ENCODE results near the gene PKP4. TPM values are rescaled to one million over a fixed set of nuclear protein-coding genes. Genes with fewer than 3 reads are reported as not detected.

PKP4 gene
- total RNA-seq, 1 donor from 2014 or later = 119 TPM

DNA sequence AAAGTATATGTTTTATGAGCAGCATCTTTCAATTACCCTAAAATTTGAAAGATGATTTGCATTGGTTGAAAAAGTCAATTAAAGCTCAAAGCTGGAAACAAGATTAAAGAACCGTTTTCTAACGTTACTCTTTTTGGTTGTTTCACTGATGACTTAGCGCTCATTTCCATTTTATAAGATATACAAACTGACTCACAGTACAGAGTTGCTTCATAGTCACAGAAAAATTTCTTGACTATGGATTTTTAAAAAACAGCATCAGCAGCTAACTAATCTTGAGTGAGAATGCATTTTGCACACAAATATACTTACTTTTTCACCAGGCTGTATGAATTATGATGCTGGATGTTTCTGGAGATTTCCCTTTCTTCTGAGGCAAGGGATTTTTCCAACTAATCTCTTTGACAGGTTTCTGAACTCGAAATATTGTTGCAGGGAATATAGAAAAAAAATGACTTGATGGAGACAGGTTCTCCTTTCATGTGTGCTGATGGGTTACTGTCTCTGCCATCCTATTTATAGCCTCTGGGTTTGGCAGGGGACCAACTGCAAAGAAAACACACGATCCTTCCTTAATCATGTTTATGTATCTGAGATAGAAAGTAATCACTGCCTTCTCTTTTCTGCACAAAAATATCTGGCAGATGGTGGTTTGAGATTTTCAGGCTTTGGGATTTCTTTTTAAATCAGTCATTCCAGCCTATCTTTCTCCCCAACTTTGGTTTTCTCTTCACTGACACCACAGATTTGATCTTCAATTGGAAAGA is 209.0 kb downstream of the PKP4 start:
- Mint-ChIP-seq H3K4me3 (ENCODE audit: unreplicated experiment) (no peak overlapping the region), H3K36me3 (ENCODE audit: unreplicated experiment) (peaks cover 59% of the 10 kb centered on the region), H3K27ac (ENCODE audit: unreplicated experiment) (peak overlapping the region; percentile 8), H3K27me3 (ENCODE audit: unreplicated experiment) (no peaks in the 10 kb centered on the region), H3K4me1 (ENCODE audit: unreplicated experiment) (peaks cover 11% of the 10 kb centered on the region), H3K9me3 (ENCODE audit: unreplicated experiment) (no peaks in the 10 kb centered on the region)
- TF ChIP-seq, protein P1, sequence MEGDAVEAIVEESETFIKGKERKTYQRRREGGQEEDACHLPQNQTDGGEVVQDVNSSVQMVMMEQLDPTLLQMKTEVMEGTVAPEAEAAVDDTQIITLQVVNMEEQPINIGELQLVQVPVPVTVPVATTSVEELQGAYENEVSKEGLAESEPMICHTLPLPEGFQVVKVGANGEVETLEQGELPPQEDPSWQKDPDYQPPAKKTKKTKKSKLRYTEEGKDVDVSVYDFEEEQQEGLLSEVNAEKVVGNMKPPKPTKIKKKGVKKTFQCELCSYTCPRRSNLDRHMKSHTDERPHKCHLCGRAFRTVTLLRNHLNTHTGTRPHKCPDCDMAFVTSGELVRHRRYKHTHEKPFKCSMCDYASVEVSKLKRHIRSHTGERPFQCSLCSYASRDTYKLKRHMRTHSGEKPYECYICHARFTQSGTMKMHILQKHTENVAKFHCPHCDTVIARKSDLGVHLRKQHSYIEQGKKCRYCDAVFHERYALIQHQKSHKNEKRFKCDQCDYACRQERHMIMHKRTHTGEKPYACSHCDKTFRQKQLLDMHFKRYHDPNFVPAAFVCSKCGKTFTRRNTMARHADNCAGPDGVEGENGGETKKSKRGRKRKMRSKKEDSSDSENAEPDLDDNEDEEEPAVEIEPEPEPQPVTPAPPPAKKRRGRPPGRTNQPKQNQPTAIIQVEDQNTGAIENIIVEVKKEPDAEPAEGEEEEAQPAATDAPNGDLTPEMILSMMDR (IDR thresholded peaks at IDR 0.05) = no peak
- no peak for DNase-seq (ENCODE audit: extremely low spot score, unreplicated experiment)

DNA sequence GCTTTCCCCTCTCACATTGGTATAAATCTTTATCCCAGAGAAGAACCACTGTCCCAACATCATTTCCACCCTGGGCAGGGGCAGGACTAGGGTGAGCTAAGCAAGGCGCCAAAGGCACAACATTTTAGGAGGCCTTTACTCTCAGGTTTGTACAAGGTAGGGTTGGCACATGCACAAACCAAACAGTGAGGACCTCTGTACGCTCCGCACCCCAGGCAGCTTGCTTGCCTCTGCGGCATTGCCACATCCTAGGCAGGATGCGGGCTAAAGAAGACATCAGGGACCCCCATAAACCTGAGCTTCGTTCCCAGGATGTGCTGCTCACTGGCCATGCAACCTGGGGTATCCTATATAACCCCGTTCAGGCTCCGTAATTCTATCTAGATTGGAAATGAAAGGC is 210.2 kb downstream of the PKP4 start:
- Mint-ChIP-seq H3K4me1 (ENCODE audit: unreplicated experiment) (peaks cover 11% of the 10 kb centered on the region), H3K27ac (ENCODE audit: unreplicated experiment) (no peak overlapping the region), H3K36me3 (ENCODE audit: unreplicated experiment) (peaks cover 60% of the 10 kb centered on the region), H3K9me3 (ENCODE audit: unreplicated experiment) (no peaks in the 10 kb centered on the region), H3K4me3 (ENCODE audit: unreplicated experiment) (no peak overlapping the region), H3K27me3 (ENCODE audit: unreplicated experiment) (no peaks in the 10 kb centered on the region)
- DNase-seq (ENCODE audit: extremely low spot score, unreplicated experiment) = peak; percentile 59
- TF ChIP-seq, protein P1 (IDR thresholded peaks at IDR 0.05) = no peak

DNA sequence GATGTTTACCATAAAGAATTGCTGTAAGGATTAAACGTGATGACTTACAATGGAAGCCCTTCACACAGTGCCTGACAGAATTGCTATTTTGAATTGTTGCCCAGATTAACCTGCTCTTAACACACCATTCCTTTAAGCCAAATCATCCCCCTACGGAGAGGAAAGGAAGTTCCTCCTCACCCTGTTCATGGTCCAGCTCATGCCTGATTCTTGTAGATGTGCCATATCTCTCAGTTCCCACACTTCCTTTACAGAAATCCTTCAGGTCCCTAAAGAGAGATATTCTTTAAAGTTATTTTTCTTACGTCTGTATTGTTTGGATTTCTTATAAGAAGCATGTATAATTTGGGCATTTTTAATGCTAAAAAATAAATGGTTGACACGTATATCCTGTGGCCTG is 210.8 kb downstream of the PKP4 start:
- DNase-seq (ENCODE audit: extremely low spot score, unreplicated experiment) = no peak
- peaks cover 61% of the 10 kb centered on the region for H3K36me3 Mint-ChIP-seq (ENCODE audit: unreplicated experiment)
- H3K27me3 Mint-ChIP-seq (ENCODE audit: unreplicated experiment) = no peaks in the 10 kb centered on the region
- TF ChIP-seq, protein P1 (IDR thresholded peaks at IDR 0.05) = no peak
- no peaks in the 10 kb centered on the region for H3K9me3 Mint-ChIP-seq (ENCODE audit: unreplicated experiment)
- no peak overlapping the region for H3K27ac Mint-ChIP-seq (ENCODE audit: unreplicated experiment)
- peaks cover 11% of the 10 kb centered on the region for H3K4me1 Mint-ChIP-seq (ENCODE audit: unreplicated experiment)
- H3K4me3 Mint-ChIP-seq (ENCODE audit: unreplicated experiment) = no peak overlapping the region

DNA sequence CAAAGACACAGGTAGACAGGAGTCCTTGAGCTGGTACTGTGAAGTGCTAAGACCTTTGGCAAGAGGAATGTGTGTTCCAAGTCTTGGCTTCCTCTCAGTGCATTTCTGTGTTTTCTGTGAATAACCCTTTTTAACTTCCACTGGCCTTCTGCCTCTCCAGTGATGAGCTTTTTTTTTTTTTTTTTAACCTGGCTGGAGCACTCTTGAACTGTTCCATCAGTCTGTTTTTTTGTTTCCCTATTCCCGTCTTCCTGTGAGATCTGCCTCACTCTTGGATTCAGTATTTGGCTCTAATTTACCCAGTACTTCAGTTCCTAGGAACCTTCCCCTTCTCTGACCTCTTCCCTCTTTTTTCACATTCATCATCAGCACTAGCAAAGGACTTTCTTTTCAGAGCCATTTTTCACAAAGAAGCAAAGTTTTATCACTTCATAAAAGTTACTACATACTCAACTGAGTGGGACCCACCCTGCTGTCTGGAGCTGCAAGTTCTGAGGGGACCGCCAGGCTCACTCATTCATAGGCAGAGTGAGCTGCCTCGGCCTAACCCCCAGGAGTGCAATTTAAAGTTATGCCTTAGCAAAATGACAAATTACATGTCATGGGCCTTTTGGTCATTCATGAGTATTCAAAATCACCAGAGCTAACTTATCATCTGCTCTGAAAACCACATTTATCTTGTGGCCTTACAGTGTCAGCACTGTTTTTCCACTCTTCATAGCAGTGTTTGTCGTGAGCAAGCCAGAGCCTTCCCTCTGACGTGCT is 211.4 kb downstream of the PKP4 start:
- TF ChIP-seq, protein P1 (IDR thresholded peaks at IDR 0.05) = no peak
- no peak for DNase-seq (ENCODE audit: extremely low spot score, unreplicated experiment)
- H3K36me3 Mint-ChIP-seq (ENCODE audit: unreplicated experiment) = peaks cover 61% of the 10 kb centered on the region

DNA sequence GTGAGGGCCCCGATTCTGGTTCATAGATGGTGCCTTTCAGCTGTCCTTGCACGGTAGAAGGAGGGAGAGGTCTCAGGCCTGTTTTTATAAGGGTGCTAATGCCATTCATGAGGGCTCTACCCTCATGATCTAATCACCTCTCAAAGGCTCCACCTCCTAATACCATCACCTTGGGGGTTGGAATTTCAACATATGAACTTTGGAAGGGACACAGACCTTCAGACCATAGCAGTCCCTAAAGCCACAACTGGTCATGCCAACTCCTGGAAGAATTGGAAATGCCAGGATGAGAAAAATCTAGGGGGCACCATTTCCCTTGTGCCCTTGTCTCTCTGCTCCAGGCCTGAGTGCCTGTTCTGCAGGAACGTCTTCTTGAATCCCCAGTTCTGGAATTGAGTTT is 213.5 kb downstream of the PKP4 start:
- Mint-ChIP-seq H3K36me3 (ENCODE audit: unreplicated experiment) (peaks cover 71% of the 10 kb centered on the region), H3K9me3 (ENCODE audit: unreplicated experiment) (no peaks in the 10 kb centered on the region), H3K4me3 (ENCODE audit: unreplicated experiment) (no peak overlapping the region), H3K27ac (ENCODE audit: unreplicated experiment) (no peak overlapping the region), H3K4me1 (ENCODE audit: unreplicated experiment) (peaks cover 9% of the 10 kb centered on the region), H3K27me3 (ENCODE audit: unreplicated experiment) (no peaks in the 10 kb centered on the region)
- TF ChIP-seq, protein P1 (IDR thresholded peaks at IDR 0.05) = no peak
- DNase-seq (ENCODE audit: extremely low spot score, unreplicated experiment) = no peak

More for the DNA sequence above, 211.4 kb downstream of the PKP4 start:
- Mint-ChIP-seq H3K27ac (ENCODE audit: unreplicated experiment) (no peak overlapping the region), H3K9me3 (ENCODE audit: unreplicated experiment) (no peaks in the 10 kb centered on the region), H3K4me1 (ENCODE audit: unreplicated experiment) (peaks cover 11% of the 10 kb centered on the region), H3K4me3 (ENCODE audit: unreplicated experiment) (no peak overlapping the region), H3K27me3 (ENCODE audit: unreplicated experiment) (no peaks in the 10 kb centered on the region)

Data from osteocyte (in vitro differentiated cells).